Liver (tissue), 3 donors: ENCODE measurements around the gene KAT7.

ENCODE experiments used
- EGR1 ChIP-seq, 2 donors: IDR thresholded peaks; 2 replicates each; pipeline ENCODE4 v1.6.1; 2016 to 2018; ENCODE audit warnings: antibody characterized with exemption in 2 of 2, low read depth in 2 of 2
- FOXA1 ChIP-seq: IDR thresholded peaks from 2 replicates; pipeline ENCODE4 v1.6.1; 2016; ENCODE audit warnings: antibody characterized with exemption
- HNF4A ChIP-seq, 2 donors: conservative IDR thresholded peaks; 2 replicates each; pipeline ENCODE4 v1.6.1; 2016; ENCODE audit warnings: antibody characterized with exemption in 2 of 2, mild to moderate bottlenecking in 2 of 2
- RXRA ChIP-seq, 2 donors: IDR thresholded peaks; 2 replicates each; pipeline ENCODE4 v1.6.1; 2017 to 2018; ENCODE audit warnings: antibody characterized with exemption in 2 of 2, mild to moderate bottlenecking in 1 of 2
- SP1 ChIP-seq: IDR thresholded peaks from 2 replicates; pipeline ENCODE4 v1.6.1; 2018; ENCODE audit warnings: antibody characterized with exemption, mild to moderate bottlenecking
- TAF1 ChIP-seq: conservative IDR thresholded peaks from 2 replicates; pipeline ENCODE4 v1.6.1; 2016; ENCODE audit warnings: antibody characterized with exemption, mild to moderate bottlenecking
- TF ChIP-seq, protein P1 (sequence below): fragments of 150-350 bp; IDR thresholded peaks from 2 replicates; pipeline ENCODE4 v1.5.1; 2017; ENCODE audit warnings: improper control_type of control experiment, low read depth, low read length; ENCODE audit not compliant: missing input control
- TF ChIP-seq, protein P2 (sequence below): IDR thresholded peaks from 2 replicates; pipeline ENCODE4 v1.6.1; 2016; ENCODE audit warnings: antibody characterized with exemption, mild to moderate bottlenecking
- TF ChIP-seq, protein P3 (sequence below): IDR thresholded peaks from 2 replicates; pipeline ENCODE4 v1.6.1; 2016; ENCODE audit warnings: antibody characterized with exemption
- donor health status: healthy.
- donor health status: healthy.

DNA sequence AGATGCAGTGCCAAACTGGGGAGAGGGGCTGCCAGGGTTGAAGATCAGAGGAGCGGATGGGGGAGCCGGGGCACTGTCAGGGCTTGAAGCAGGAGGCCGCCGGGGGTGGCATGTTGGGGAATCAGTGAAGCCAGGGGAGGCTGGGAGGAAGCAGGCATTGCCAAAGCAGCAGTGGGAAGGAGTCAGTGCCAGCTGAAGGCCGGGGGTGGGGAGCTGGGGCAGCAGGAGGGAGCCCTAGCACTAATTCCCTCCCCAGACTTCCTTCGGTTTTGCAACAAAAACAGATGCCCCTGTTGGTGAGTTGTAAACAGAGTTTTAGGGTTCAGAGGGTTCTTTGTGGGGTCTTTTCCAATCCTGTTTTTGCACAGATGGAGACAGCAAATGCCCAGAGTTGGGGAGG lies 70.3 kb downstream of the KAT7 start:
- TF ChIP-seq, protein P1, sequence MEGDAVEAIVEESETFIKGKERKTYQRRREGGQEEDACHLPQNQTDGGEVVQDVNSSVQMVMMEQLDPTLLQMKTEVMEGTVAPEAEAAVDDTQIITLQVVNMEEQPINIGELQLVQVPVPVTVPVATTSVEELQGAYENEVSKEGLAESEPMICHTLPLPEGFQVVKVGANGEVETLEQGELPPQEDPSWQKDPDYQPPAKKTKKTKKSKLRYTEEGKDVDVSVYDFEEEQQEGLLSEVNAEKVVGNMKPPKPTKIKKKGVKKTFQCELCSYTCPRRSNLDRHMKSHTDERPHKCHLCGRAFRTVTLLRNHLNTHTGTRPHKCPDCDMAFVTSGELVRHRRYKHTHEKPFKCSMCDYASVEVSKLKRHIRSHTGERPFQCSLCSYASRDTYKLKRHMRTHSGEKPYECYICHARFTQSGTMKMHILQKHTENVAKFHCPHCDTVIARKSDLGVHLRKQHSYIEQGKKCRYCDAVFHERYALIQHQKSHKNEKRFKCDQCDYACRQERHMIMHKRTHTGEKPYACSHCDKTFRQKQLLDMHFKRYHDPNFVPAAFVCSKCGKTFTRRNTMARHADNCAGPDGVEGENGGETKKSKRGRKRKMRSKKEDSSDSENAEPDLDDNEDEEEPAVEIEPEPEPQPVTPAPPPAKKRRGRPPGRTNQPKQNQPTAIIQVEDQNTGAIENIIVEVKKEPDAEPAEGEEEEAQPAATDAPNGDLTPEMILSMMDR: no peak
- TF ChIP-seq TAF1 (no peak), RXRA (IDR thresholded peaks at IDR 0.05) (no peak), HNF4A (conservative IDR thresholded peaks at IDR 0.05) (no peak), FOXA1 (no peak), SP1 (no peak), EGR1 (IDR thresholded peaks at IDR 0.05; ENCODE audit: low read depth in 2 of 2) (no peak)
- TF ChIP-seq, protein P2, sequence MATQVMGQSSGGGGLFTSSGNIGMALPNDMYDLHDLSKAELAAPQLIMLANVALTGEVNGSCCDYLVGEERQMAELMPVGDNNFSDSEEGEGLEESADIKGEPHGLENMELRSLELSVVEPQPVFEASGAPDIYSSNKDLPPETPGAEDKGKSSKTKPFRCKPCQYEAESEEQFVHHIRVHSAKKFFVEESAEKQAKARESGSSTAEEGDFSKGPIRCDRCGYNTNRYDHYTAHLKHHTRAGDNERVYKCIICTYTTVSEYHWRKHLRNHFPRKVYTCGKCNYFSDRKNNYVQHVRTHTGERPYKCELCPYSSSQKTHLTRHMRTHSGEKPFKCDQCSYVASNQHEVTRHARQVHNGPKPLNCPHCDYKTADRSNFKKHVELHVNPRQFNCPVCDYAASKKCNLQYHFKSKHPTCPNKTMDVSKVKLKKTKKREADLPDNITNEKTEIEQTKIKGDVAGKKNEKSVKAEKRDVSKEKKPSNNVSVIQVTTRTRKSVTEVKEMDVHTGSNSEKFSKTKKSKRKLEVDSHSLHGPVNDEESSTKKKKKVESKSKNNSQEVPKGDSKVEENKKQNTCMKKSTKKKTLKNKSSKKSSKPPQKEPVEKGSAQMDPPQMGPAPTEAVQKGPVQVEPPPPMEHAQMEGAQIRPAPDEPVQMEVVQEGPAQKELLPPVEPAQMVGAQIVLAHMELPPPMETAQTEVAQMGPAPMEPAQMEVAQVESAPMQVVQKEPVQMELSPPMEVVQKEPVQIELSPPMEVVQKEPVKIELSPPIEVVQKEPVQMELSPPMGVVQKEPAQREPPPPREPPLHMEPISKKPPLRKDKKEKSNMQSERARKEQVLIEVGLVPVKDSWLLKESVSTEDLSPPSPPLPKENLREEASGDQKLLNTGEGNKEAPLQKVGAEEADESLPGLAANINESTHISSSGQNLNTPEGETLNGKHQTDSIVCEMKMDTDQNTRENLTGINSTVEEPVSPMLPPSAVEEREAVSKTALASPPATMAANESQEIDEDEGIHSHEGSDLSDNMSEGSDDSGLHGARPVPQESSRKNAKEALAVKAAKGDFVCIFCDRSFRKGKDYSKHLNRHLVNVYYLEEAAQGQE: no peak
- TF ChIP-seq, protein P3, sequence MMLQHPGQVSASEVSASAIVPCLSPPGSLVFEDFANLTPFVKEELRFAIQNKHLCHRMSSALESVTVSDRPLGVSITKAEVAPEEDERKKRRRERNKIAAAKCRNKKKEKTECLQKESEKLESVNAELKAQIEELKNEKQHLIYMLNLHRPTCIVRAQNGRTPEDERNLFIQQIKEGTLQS: no peak
